Right hindlimb (tissue), 1 donor: ENCODE data around the gene RBM47.
A peak's percentile ranks its signal among the peaks of the same experiment; 100 is the strongest.
"Not testable (repeated sequence)": the region's sequence is repeated elsewhere in the genome, so short reads cannot be mapped to it uniquely, and the experiment has no call there.

ENCODE experiments used
- DNase-seq: peaks from one replicate; pipeline ENCODE4 v3.0.0-alpha.2; 2018

RBM47 gene

GRCh38 chr4:40401631-40402030 is 228.0 kb downstream of the RBM47 start:
- no peak for DNase-seq

DNA sequence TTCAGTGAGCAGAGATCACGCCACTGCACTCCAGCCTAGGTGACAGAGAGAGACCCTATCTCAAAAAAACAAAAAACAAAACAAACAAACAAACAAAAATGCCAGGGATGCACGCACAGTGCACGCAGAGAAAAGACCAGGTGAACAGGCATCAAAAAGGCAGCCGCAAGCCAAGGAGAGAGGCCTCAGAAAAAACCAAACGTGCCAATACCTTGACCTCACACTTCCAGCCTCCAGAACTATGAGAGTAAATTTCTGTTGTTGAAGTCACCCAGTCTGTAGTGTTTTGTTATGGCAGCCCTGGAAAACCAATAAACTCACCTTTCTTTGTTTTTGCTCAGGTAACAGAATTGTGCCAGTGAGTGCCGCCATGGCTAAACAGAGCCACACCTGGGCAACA is 228.6 kb downstream of the RBM47 start:
- DNase-seq = no peak

DNA sequence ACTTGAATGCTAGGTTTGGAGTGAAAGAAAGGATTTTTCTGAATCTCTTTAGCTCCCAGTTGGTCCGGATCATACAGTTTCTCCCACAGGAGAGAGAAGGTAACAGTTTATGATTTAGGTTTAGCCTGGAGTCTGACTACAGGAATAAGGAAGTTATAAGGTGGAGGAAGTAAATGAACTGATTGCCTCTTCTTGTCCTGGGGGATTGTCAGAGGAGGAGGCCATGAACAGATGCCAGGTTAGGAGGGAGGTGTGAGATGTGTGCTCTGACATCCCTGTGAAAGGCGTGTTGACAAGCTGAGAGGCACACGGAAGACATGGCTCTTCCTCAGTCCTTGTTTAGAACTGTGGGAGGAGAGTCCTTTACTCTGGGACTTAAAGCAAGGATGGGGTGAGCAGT is 230.1 kb downstream of the RBM47 start:
- DNase-seq = no peak

GRCh38 chr4:40395908-40396793 is 233.5 kb downstream of the RBM47 start:
- DNase-seq = peak; percentile 37

DNA sequence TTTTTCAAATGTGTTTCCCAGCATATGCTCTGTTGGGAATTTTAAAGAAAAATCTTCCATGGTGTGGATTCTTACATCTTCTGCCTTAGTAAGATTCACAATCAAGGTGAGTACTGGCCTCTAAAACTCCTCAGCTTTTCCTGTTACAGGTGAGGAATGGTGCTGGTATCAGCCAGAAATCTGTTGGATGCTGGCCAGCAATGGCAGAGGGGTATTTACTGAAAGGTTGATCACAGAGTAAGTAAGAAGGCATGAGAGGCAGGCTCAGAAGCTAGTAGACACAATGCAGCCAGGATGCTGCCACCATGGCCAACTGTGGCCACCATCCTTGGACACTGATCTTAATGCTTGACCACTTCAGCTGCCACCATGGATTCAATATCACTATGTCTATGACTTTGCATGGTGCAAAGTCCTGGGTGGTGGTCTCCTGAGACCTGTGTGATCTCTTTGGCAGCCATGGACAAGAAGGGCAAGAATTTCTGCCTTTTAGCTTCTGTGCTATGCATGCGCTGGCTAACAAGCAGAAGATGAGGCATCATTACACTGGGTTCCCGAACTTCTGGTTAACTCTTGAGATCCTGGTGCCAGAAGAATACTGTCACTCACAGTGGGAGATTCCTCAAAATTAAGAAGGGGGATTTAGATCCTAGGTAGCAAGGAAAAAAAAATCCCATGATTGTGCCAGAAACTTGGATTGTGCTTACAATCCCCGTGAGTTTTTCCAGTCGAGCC is 234.3 kb downstream of the RBM47 start:
- DNase-seq = no peak

GRCh38 chr4:40394236-40394635 is 235.4 kb downstream of the RBM47 start:
- DNase-seq = no peak

GRCh38 chr4:40392241-40392640 is 237.4 kb downstream of the RBM47 start:
- DNase-seq = not testable (repeated sequence)

DNA sequence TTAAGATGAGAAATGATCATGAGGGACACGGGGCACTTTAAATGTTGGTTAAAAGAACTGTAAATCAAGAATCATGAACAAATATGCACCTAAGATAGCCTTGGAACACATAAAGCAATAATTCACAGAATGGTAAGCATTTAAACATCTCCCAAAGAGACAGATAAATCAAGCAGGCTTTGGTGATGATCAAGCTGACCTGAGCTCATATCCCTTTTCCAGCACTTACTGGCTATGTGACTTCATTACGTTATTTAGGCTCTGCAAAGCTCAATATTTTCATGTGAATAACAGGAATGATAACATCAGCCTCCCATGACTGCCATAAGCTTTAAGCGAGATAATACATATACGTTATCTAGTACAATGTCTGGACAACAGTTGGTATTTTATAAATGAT is 239.7 kb downstream of the RBM47 start:
- no peak for DNase-seq

GRCh38 chr4:40388239-40388638 is 241.4 kb downstream of the RBM47 start:
- DNase-seq = no peak

GRCh38 chr4:40380647-40381046 is 249.0 kb downstream of the RBM47 start:
- no peak for DNase-seq

DNA sequence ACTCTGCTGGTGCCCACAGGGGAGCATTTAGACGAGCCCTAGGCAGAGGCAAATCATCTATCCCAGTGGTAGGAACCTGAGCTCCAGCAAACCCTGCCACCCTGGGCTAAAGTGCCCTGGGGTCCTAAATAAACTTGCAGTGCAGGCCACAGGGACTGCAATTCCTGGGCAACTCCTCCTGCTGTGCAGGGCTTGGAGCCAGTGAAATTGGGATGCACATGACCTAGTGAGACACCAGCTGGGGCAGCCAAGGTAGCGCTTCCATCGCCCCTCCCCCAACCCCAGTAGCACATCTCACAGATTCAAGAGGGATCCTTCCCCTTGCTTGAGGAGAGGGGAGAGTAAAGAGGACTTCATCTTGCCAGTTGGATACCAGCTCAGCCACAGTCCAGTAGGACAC is 250.4 kb downstream of the RBM47 start:
- DNase-seq = no peak

DNA sequence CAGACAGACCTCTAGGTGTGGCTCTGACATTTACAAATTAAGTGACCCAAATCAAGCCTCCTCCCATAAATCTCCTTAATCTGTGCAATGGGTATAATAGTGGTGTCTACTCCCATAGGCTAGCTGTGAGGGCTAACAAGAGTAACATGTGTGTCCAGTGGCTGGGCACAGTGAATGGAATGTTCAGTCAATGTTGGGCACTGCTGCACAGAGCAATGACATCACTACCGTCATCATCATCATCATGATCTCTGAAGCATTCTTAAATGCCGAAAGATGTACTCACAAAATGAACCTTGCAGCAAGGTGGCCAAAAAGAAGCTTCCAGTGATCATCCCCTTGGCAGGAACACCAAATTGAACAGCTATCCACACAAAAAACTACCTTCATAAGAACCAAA is 251.0 kb downstream of the RBM47 start:
- no peak for DNase-seq

GRCh38 chr4:40377512-40378365 is 251.9 kb downstream of the RBM47 start:
- DNase-seq = no peak

DNA sequence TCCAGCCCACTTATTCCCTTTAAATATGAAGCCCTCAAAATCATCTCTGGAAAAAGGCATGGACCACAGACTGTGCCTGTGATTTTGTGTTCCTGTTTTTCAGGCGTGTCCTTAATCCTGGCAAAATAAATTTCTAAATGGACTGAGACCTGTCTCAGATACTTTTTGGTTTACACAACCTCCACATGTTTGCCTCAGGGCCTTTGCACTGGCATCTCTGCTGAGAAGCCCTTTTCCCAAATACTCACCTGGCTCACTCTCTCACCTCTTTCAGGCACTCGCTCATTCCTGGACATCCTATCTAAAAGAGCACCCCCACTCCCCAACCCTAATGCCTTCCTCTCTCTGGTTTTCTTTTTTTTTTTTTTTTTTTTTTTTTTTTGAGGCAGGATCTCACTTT is 254.0 kb downstream of the RBM47 start:
- no peak for DNase-seq

GRCh38 chr4:40375095-40375494 is 254.6 kb downstream of the RBM47 start:
- no peak for DNase-seq

DNA sequence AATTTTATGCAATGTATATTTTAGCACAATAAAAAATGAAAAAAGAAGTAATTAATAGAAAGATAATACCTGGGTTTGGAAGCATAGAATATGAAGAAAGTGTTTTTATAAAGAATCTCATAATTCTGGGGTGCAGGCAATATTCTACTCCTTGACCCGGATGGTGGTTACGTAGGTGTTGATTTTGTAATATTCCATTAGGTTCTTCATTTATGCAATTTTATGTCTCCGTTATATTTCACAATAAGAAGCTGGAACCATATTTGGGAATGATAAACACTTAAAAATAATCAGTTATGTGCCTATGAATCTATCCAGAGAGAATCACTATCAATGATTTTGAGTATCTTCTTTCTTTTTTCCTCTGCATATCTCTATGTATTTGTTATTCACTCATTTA is 256.0 kb downstream of the RBM47 start:
- no peak for DNase-seq
